CD8-positive, alpha-beta memory T cell (primary cell): ENCODE measurements around the gene SUPT5H. TPM values are rescaled to one million over a fixed set of nuclear protein-coding genes. Genes with fewer than 3 reads are reported as not detected.

ENCODE experiments used
- CTCF ChIA-PET: fragments of 350-600 bp; sonication (Branson Sonifier 250); formaldehyde crosslinking; loops from one replicate; lab custom pipeline; 2021; ENCODE audit warnings: antibody characterized with exemption; lab: Charles Lee
- POLR2A ChIA-PET: fragments of 350-600 bp; sonication (Branson Sonifier 250); formaldehyde crosslinking; loops from one replicate; lab custom pipeline; 2021; ENCODE audit warnings: antibody characterized with exemption; lab: Charles Lee
- DNase-seq, 5 donors: peaks; one replicate each; pipeline versions ENCODE4 v3.0.0 to v3.0.0-alpha.2; 2020 to 2022; ENCODE audit warnings: mixed read lengths in 1 of 5
- H3K27ac ChIP-seq: one replicate; pipeline ENCODE4 v1.7.0; 2013; ENCODE audit warnings: low read depth, mild to moderate bottlenecking, low read length, moderate library complexity
- H3K27me3 ChIP-seq: 2 replicates; pipeline ENCODE4 v1.7.0; 2013; ENCODE audit warnings: low read length, mild to moderate bottlenecking; ENCODE audit not compliant: insufficient read depth, poor library complexity, severe bottlenecking
- H3K36me3 ChIP-seq: 2 replicates; pipeline ENCODE4 v1.7.0; 2013; ENCODE audit warnings: mild to moderate bottlenecking, low read length, moderate library complexity; ENCODE audit not compliant: insufficient read depth
- H3K4me1 ChIP-seq: 2 replicates; pipeline ENCODE4 v1.7.0; 2013; ENCODE audit warnings: mild to moderate bottlenecking, low read length, moderate library complexity; ENCODE audit not compliant: insufficient read depth
- H3K4me3 ChIP-seq: 2 replicates; pipeline ENCODE4 v1.7.0; 2013; ENCODE audit warnings: mild to moderate bottlenecking, low read length
- H3K9me3 ChIP-seq: 2 replicates; pipeline ENCODE4 v1.7.0; 2013; ENCODE audit warnings: mild to moderate bottlenecking, low read length
- H3K27ac Mint-ChIP-seq, 8 donors: one replicate each; pipeline ENCODE4 v1.8.0; 2020 to 2021; ENCODE audit warnings: mixed read lengths in 8 of 8, mild to moderate bottlenecking in 6 of 8, inconsistent platforms in 3 of 8, moderate library complexity in 3 of 8
- H3K27me3 Mint-ChIP-seq, 2 donors: one replicate each; pipeline ENCODE4 v1.8.0; 2020 to 2021; ENCODE audit warnings: mixed read lengths in 2 of 2, mild to moderate bottlenecking in 1 of 2, moderate library complexity in 1 of 2
- H3K36me3 Mint-ChIP-seq, 3 donors: one replicate each; pipeline ENCODE4 v1.8.0; 2020 to 2021; ENCODE audit warnings: mixed read lengths in 3 of 3, inconsistent platforms in 1 of 3, mild to moderate bottlenecking in 1 of 3
- H3K4me1 Mint-ChIP-seq, 3 donors: one replicate each; pipeline ENCODE4 v1.8.0; 2020 to 2021; ENCODE audit warnings: mixed read lengths in 3 of 3, inconsistent platforms in 1 of 3, mild to moderate bottlenecking in 1 of 3
- H3K4me3 Mint-ChIP-seq, 7 donors: one replicate each; pipeline ENCODE4 v1.8.0; 2020 to 2021; ENCODE audit warnings: mixed read lengths in 7 of 7, mild to moderate bottlenecking in 6 of 7, moderate library complexity in 4 of 7, inconsistent platforms in 2 of 7
- H3K9me3 Mint-ChIP-seq, 5 donors: one replicate each; pipeline ENCODE4 v1.8.0; 2020 to 2022; ENCODE audit warnings: mixed read lengths in 5 of 5, mild to moderate bottlenecking in 3 of 5, moderate library complexity in 2 of 5, inconsistent platforms in 1 of 5
- polyA plus RNA-seq: library from polyadenylated mRNA; unstranded; fragments of 300-500 nt; fragmentation: Illumina TruSeq; gene quantifications from one replicate; pipeline ENCODE4 v1.2.3, GENCODE V29; 2021
- total RNA-seq, 2 experiments: library from RNA; stranded (reverse); gene quantifications; one replicate each; pipeline ENCODE4 v1.2.3, GENCODE V29; 2021

The SUPT5H gene
- total and polyA plus RNA-seq, 3 experiments from 2014 or later = 115 to 196 (median 190) TPM

DNA sequence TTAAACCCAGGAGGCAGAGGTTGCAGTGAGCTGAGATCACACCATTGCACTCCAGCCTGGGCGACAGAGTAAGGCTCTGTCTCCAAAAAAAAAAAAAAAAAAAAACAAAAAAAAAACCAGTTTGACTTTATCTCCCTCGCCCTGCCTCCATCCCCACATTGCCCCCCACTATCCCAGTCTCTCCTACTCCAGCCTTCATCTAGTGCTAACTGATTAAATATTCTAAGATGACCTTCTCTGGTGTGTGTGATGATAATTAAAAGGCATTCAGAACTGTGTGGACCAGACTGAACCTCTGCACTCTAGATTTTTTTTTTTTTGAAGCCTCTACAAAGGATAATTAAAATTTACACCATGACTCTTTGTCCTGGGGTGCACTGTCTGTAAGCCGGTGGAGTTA lies 47.4 kb downstream of the SUPT5H start:
- Histone ChIP-seq H3K4me1 (peaks cover 1% of the 10 kb centered on the region), H3K27ac (no peak overlapping the region), H3K27me3 (no peaks in the 10 kb centered on the region), H3K36me3 (peaks cover 24% of the 10 kb centered on the region), H3K4me3 (no peak overlapping the region), H3K9me3 (no peaks in the 10 kb centered on the region)
- ChIA-PET POLR2A (no interaction called here), CTCF (interaction anchor here (1.7 kb wide), 1 partner anchor 10 kb away, joined by 6 read pairs; no protein-coding TSS in a partner anchor)
- Mint-ChIP-seq H3K27me3 (peaks cover 6 to 9% of the 10 kb centered on the region in 2 donors), H3K4me3 (no peak overlapping the region), H3K9me3 (no peaks in the 10 kb centered on the region), H3K27ac (no peak overlapping the region), H3K4me1 (no peaks in the 10 kb centered on the region), H3K36me3 (peaks cover 0 to 36% (median 5%) of the 10 kb centered on the region in 3 donors)
- no peak for DNase-seq

- H3K4me1 Mint-ChIP-seq = peaks cover 11 to 17% (median 14%) of the 10 kb centered on the region in 3 donors
- peaks cover 10% of the 10 kb centered on the region for H3K27me3 ChIP-seq
- H3K4me3 Mint-ChIP-seq = no peak overlapping the region
- CTCF ChIA-PET = interaction anchor here (1.0 to 1.2 kb wide), 2 partner anchors 20 to 56 kb away, joined by 3 to 4 read pairs; no protein-coding TSS in a partner anchor
- H3K36me3 ChIP-seq = peaks cover 6% of the 10 kb centered on the region
- H3K27me3 Mint-ChIP-seq = peaks cover 19 to 24% of the 10 kb centered on the region in 2 donors
- H3K9me3 ChIP-seq = no peaks in the 10 kb centered on the region
- no peaks in the 10 kb centered on the region for H3K9me3 Mint-ChIP-seq
- no peak overlapping the region for H3K27ac Mint-ChIP-seq
- H3K4me1 ChIP-seq = peaks cover 15% of the 10 kb centered on the region
- no peak for DNase-seq
- POLR2A ChIA-PET = no interaction called here
- peaks cover 0 to 17% (median 0%) of the 10 kb centered on the region in 3 donors for H3K36me3 Mint-ChIP-seq
- H3K4me3 ChIP-seq = no peak overlapping the region
- H3K27ac ChIP-seq = no peak overlapping the region
Measured at GRCh38 chr19:39494661-39495060, 49.3 kb downstream of the SUPT5H start.

DNA sequence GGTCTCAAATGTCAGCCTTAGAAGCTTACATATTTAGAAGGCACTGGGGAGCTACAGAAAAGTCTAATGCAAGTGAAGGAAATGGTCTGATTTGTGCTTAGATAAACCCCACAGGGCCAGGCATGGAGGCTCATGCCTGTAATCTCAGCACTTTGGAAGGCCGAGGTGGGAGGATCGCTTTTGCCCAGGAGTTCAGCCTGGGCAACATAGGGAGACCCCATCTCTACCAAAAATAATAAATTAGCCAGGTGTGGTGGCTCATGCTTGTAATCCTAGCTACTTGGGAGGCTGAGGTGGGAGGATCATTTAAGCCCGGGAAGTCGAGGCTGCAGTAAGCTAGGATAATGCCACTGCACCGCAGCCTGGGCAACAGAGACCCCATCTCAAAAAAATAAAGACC lies 50.7 kb downstream of the SUPT5H start:
- H3K27ac Mint-ChIP-seq = no peak overlapping the region
- no peaks in the 10 kb centered on the region for H3K9me3 ChIP-seq
- no peak overlapping the region for H3K4me3 ChIP-seq
- peaks cover 15% of the 10 kb centered on the region for H3K4me1 ChIP-seq
- peaks cover 28 to 36% of the 10 kb centered on the region in 2 donors for H3K27me3 Mint-ChIP-seq
- H3K27me3 ChIP-seq = peaks cover 20% of the 10 kb centered on the region
- CTCF ChIA-PET = no interaction called here
- H3K27ac ChIP-seq = no peak overlapping the region
- H3K4me1 Mint-ChIP-seq = peaks cover 13 to 23% (median 18%) of the 10 kb centered on the region in 3 donors
- H3K4me3 Mint-ChIP-seq = peak overlapping the region in 1 of 7 donors; percentile 36
- H3K36me3 Mint-ChIP-seq = peaks cover 0 to 9% (median 0%) of the 10 kb centered on the region in 3 donors
- H3K9me3 Mint-ChIP-seq = peaks cover 0 to 4% (median 0%) of the 10 kb centered on the region in 5 donors
- POLR2A ChIA-PET = interaction anchor here (0.6 kb wide), 1 partner anchor 472 kb away, joined by 3 read pairs; no protein-coding TSS in a partner anchor
- no peaks in the 10 kb centered on the region for H3K36me3 ChIP-seq
- no peak for DNase-seq

GRCh38 chr19:39497701-39497995 lies 52.3 kb downstream of the SUPT5H start:
- H3K4me1 ChIP-seq = peaks cover 15% of the 10 kb centered on the region
- no peaks in the 10 kb centered on the region for H3K36me3 ChIP-seq
- no peak for DNase-seq
- H3K9me3 ChIP-seq = no peaks in the 10 kb centered on the region
- peaks cover 25% of the 10 kb centered on the region for H3K27me3 ChIP-seq
- H3K27me3 Mint-ChIP-seq = peaks cover 28 to 43% of the 10 kb centered on the region in 2 donors
- peaks cover 0 to 4% (median 0%) of the 10 kb centered on the region in 5 donors for H3K9me3 Mint-ChIP-seq
- H3K36me3 Mint-ChIP-seq = peaks cover 0 to 2% (median 0%) of the 10 kb centered on the region in 3 donors
- no peak overlapping the region for H3K4me3 ChIP-seq
- no peak overlapping the region for H3K27ac ChIP-seq
- ChIA-PET POLR2A (no interaction called here), CTCF (interaction anchor here (0.7 to 1.5 kb wide), 2 partner anchors 35 to 57 kb away, joined by 3 to 8 read pairs; partner anchors contain the start of gene EID2B)
- H3K4me1 Mint-ChIP-seq = peaks cover 13 to 23% (median 18%) of the 10 kb centered on the region in 3 donors
- peak overlapping the region in 1 of 7 donors; percentile 59 for H3K4me3 Mint-ChIP-seq
- H3K27ac Mint-ChIP-seq = no peak overlapping the region

DNA sequence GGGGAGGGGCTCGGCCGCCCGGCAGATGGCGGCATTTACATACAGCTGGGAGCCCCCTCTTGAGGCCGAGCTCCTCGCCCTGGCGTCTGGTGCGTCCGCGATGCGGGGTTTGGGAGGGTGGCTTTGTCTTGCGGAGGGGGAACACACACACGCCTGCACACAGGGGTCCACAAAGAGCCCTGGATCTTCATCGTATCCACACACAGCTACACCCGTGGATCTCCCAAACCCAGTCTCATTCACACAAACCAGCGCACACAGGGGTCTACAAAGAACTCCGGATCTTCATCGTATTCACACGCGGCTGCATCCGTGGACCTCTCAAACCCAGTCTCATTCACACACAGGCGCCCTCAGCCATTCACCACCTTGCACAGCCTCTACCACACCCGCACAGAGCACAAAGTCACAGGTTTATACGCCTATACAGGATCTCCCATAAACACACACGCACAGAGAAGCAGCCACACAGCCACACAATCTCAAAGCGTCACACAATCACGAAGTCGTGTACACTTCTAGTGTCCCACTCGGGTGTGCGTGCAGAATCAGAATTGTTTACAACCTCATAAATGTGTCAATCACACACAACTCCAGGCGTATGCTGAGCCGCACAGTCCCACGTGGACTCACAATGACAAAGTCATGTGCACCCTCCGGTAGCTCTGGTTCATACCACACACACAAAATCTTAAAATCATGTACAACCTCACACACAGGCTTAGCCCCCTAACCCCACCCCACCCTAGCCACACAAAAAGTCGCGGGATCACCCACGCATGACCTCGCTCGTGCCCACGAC lies 52.8 kb downstream of the SUPT5H start:
- H3K27me3 Mint-ChIP-seq = peaks cover 29 to 45% of the 10 kb centered on the region in 2 donors
- Histone ChIP-seq H3K4me1 (peaks cover 18% of the 10 kb centered on the region), H3K36me3 (no peaks in the 10 kb centered on the region), H3K27ac (no peak overlapping the region), H3K27me3 (peaks cover 25% of the 10 kb centered on the region), H3K9me3 (no peaks in the 10 kb centered on the region), H3K4me3 (peak overlapping the region; percentile 26)
- H3K36me3 Mint-ChIP-seq = no peaks in the 10 kb centered on the region
- H3K9me3 Mint-ChIP-seq = peaks cover 0 to 4% (median 0%) of the 10 kb centered on the region in 5 donors
- peaks cover 15 to 25% (median 18%) of the 10 kb centered on the region in 3 donors for H3K4me1 Mint-ChIP-seq
- DNase-seq = no peak
- ChIA-PET CTCF (interaction anchor here (0.5 to 1.5 kb wide), 3 partner anchors 35 to 80 kb away, joined by 3 to 8 read pairs (median 3); partner anchors contain the start of gene EID2B), POLR2A (interaction anchor here (0.5 kb wide), 1 partner anchor 16 kb away, joined by 5 read pairs; no protein-coding TSS in a partner anchor)
- peak overlapping the region in 1 of 8 donors; percentile 36 for H3K27ac Mint-ChIP-seq
- peak overlapping the region; percentile 25 to 89 (median 59) for H3K4me3 Mint-ChIP-seq

DNA sequence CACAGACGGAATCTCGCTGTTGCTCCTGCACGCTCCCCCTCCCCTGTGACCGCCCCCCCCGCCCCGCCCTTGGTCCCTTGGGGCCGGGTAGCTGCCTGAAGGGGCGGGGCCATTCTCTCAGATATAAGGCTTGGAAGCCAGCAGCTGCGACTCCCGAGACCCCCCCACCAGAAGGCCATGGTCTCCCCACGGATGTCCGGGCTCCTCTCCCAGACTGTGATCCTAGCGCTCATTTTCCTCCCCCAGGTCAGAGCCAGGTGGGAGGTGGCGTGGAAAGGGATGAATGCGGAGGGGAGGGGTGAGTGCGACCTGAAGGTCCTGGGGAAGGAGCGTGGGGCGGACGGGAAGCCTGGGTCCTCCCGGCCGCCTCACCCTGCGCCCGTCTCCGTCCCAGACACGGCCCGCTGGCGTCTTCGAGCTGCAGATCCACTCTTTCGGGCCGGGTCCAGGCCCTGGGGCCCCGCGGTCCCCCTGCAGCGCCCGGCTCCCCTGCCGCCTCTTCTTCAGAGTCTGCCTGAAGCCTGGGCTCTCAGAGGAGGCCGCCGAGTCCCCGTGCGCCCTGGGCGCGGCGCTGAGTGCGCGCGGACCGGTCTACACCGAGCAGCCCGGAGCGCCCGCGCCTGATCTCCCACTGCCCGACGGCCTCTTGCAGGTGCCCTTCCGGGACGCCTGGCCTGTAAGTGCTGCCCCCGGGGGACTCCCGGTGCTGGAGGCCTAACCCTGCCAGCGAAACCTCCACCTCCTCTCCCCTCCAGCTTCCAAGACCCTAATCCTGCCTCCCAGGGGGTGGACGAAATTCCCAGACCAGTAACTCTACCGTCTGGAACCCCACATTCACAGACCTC lies 53.6 kb downstream of the SUPT5H start, which contains the start of gene DLL3:
Gene DLL3, plus strand, starts transcription at position 150 of the 845 bp plus-strand sequence. Its CDS starts 28 bp downstream, at position 178.
- no peak for DNase-seq
- Mint-ChIP-seq H3K9me3 (peaks cover 0 to 4% (median 0%) of the 10 kb centered on the region in 5 donors), H3K36me3 (no peaks in the 10 kb centered on the region), H3K4me1 (peaks cover 18 to 29% (median 19%) of the 10 kb centered on the region in 3 donors), H3K4me3 (peak within 1 kb of the TSS; percentile 49 to 89 (median 62)), H3K27me3 (peaks cover 35 to 54% of the 10 kb centered on the region in 2 donors), H3K27ac (peak within 1 kb of the TSS in 2 of 8 donors; percentile 17 to 53)
- H3K4me1 ChIP-seq = peaks cover 21% of the 10 kb centered on the region
- CTCF ChIA-PET = interaction anchor here (1.0 to 1.5 kb wide), 2 partner anchors 21 to 34 kb away, joined by 3 to 8 read pairs; partner anchors contain the start of gene EID2B
- peaks cover 26% of the 10 kb centered on the region for H3K27me3 ChIP-seq
- no peaks in the 10 kb centered on the region for H3K9me3 ChIP-seq
- H3K27ac ChIP-seq = no peak within 1 kb of the TSS
- peak within 1 kb of the TSS; percentile 26 for H3K4me3 ChIP-seq
- H3K36me3 ChIP-seq = no peaks in the 10 kb centered on the region
- POLR2A ChIA-PET = interaction anchor here (0.7 kb wide), 1 partner anchor 244 kb away, joined by 4 read pairs; no protein-coding TSS in a partner anchor

GRCh38 chr19:39499932-39500331 lies 54.5 kb downstream of the SUPT5H start:
- CTCF ChIA-PET = interaction anchor here (1.0 to 1.3 kb wide), 2 partner anchors 20 to 26 kb away, joined by 3 to 5 read pairs; no protein-coding TSS in a partner anchor
- Mint-ChIP-seq H3K4me1 (peaks cover 18 to 29% (median 19%) of the 10 kb centered on the region in 3 donors), H3K4me3 (peak overlapping the region in 6 of 7 donors; percentile 45 to 72 (median 60)), H3K27ac (no peak overlapping the region), H3K27me3 (peaks cover 43 to 63% of the 10 kb centered on the region in 2 donors), H3K36me3 (no peaks in the 10 kb centered on the region), H3K9me3 (peaks cover 0 to 4% (median 0%) of the 10 kb centered on the region in 5 donors)
- Histone ChIP-seq H3K4me3 (no peak overlapping the region), H3K27ac (no peak overlapping the region), H3K9me3 (no peaks in the 10 kb centered on the region), H3K36me3 (no peaks in the 10 kb centered on the region), H3K4me1 (peaks cover 21% of the 10 kb centered on the region), H3K27me3 (peaks cover 31% of the 10 kb centered on the region)
- POLR2A ChIA-PET = interaction anchor here (0.7 kb wide), 1 partner anchor 245 kb away, joined by 4 read pairs; no protein-coding TSS in a partner anchor
- DNase-seq = no peak
